K562 treated with DMSO at 1 percent for 48 hours (cell line): ENCODE data around the gene TMEM171. TPM values are rescaled to one million over a fixed set of nuclear protein-coding genes. Genes with fewer than 3 reads are reported as not detected.

Experiments
- total RNA-seq: library from RNA; unstranded; fragments of 300-600 nt; gene quantifications from 2 replicates; pipeline ENCODE4 v1.2.3, GENCODE V29; 2022; ENCODE audit warnings: low replicate concordance; ENCODE audit errors: extremely low read depth

Gene TMEM171, protein sequence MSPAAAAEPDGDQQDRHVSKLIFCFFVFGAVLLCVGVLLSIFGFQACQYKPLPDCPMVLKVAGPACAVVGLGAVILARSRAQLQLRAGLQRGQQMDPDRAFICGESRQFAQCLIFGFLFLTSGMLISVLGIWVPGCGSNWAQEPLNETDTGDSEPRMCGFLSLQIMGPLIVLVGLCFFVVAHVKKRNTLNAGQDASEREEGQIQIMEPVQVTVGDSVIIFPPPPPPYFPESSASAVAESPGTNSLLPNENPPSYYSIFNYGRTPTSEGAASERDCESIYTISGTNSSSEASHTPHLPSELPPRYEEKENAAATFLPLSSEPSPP
- total RNA-seq = not detected in 2 replicates

DNA sequence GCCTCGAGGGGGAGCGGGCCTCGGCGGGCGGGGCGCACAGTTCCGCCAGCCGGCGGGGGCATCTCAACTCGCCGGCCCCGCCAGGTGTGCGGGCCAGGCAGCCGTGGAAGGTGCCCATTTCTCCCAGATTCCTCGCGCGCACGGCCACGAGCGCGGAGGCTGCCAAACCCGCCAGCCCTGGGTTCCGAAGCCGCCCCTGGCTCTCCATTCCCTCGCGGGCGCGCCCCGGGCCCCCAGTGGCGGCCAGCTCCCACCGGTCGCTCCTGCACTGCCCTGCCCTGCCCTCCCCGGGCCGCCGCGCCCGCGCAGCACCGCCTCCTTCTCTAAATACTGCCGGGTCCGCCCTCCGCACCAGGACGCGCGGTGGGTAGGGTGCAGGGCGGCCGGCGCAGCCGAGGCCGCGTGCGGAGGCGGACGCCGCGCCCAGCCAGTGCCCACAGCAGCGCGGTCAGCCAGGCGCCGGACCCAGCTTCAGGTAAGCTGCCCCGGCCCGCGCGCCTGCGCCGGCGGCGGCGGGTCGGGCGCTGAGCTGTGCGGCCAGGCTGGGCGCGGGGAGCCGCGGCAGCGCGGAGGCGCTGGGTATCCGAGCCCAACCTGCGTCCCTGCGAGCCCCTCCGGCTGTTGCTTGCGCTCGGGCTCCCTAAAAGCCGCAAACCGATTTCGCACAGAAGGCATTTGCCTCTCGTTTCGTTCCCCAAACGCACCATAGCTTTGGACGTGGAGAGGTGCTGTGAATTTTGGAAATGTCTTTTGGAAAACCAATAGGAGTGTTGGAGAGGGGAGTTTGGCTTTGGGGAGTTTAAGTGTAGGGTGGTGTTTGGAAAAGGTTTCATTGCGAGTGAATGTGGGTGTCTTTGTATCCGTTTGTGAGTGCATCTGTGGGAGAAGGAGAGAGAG lies at the start of gene TMEM171:
Gene TMEM171 (plus strand): TSS at position 354 of the 897 bp plus-strand sequence. CDS start 2,799 bp downstream, outside the sequence.

DNA sequence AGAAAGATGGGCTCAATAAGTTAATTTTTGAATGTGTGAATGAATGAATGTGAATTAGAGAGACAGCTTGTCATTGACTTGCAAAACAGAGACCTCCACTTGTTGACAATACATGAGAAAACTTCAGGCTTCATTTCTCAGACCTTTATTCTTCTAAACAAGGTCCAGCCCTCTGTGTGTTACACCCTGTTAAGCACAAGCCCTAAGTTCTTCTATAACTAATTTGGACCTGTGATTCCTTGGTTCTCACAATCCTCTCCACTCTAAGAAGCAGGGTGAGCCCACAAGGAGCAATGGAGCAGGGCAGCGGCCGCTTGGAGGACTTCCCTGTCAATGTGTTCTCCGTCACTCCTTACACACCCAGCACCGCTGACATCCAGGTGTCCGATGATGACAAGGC lies 52.6 kb downstream of the TMEM171 start, which contains the start of gene TMEM174:
Gene TMEM174 (plus strand): TSS at position 243 of the 400 bp plus-strand sequence. CDS start 51 bp downstream, at position 294.

Other genes with a start within 250 kb of the TMEM171 start
- not detected in 2 replicates for gene FCHO2, start 164.5 kb upstream of the TMEM171 start, total RNA-seq
- gene TMEM174, start 52.6 kb downstream of the TMEM171 start, total RNA-seq = not detected in 2 replicates